ENCODE results near the gene MXRA7.

GRCh38 chr17:76657505-76658241, 53.1 kb downstream of the MXRA7 start:
- TF ChIP-seq ATF3 (IDR thresholded peaks at IDR 0.05) (no peak), REST (IDR thresholded peaks at IDR 0.05) (no peak)

Measured in liver (tissue), 2 donors.